GM19035 (cell line): ENCODE data around the gene RBCK1.
"Not testable (repeated sequence)": the region's sequence is repeated elsewhere in the genome, so short reads cannot be mapped to it uniquely, and the experiment has no call there.

Source experiments
- ATAC-seq: cut with Tn5 transposase; IDR thresholded peaks from one replicate; pipeline ENCODE4 v1.9.1; 2021; ENCODE audit not compliant: unreplicated experiment

RBCK1 gene

GRCh38 chr20:434661-435419, 26.7 kb downstream of the RBCK1 start:
- ATAC-seq = no peak

GRCh38 chr20:435558-435957, 27.5 kb downstream of the RBCK1 start:
- ATAC-seq = no peak

- no peak for ATAC-seq
Measured at GRCh38 chr20:436476-436875, 28.4 kb downstream of the RBCK1 start.

GRCh38 chr20:437787-438486, 29.8 kb downstream of the RBCK1 start:
- no peak for ATAC-seq

- ATAC-seq = no peak
Measured at GRCh38 chr20:438571-439469, 30.7 kb downstream of the RBCK1 start.

- no peak for ATAC-seq
Measured at GRCh38 chr20:440148-440547, 32.0 kb downstream of the RBCK1 start.

GRCh38 chr20:440636-441035, 32.5 kb downstream of the RBCK1 start:
- ATAC-seq = no peak

- no peak for ATAC-seq
Measured at GRCh38 chr20:443223-443775, 35.2 kb downstream of the RBCK1 start.

- no peak for ATAC-seq
Measured at GRCh38 chr20:444117-444516, 36.0 kb downstream of the RBCK1 start.

- no peak for ATAC-seq
Measured at GRCh38 chr20:444862-445426, 36.8 kb downstream of the RBCK1 start.

GRCh38 chr20:445514-446336, 37.6 kb downstream of the RBCK1 start:
- ATAC-seq = no peak

GRCh38 chr20:452021-452420, 43.9 kb downstream of the RBCK1 start:
- not testable (repeated sequence) for ATAC-seq

- ATAC-seq = no peak
Measured at GRCh38 chr20:454951-455350, 46.9 kb downstream of the RBCK1 start.

GRCh38 chr20:458776-459175, 50.7 kb downstream of the RBCK1 start:
- ATAC-seq = no peak

GRCh38 chr20:460180-460579, 52.1 kb downstream of the RBCK1 start:
- no peak for ATAC-seq

- ATAC-seq = no peak
Measured at GRCh38 chr20:460707-461106, 52.6 kb downstream of the RBCK1 start.

- ATAC-seq = peak; percentile 35
Measured at GRCh38 chr20:461254-462198, 53.4 kb downstream of the RBCK1 start.

GRCh38 chr20:462199-462991, 54.3 kb downstream of the RBCK1 start, which contains the start of gene TBC1D20:
Gene TBC1D20, minus strand, starts transcription at chr20:462533. Its CDS starts 128 bp downstream, at chr20:462405.
- peak; percentile 89 for ATAC-seq
